SK-N-SH treated with all-trans-retinoic acid at 6 μM for 48 hours (cell line): ENCODE data around the gene SDR9C7.

ENCODE experiments used
- ARNTL ChIP-seq: fragments of 450-650 bp; formaldehyde crosslinking; IDR thresholded peaks from 2 replicates; pipeline ENCODE4 v1.5.0; 2020; ENCODE audit warnings: low read depth, mild to moderate bottlenecking, moderate library complexity, borderline replicate concordance
- CSDC2 ChIP-seq: fragments of 250-450 bp; sonication (Bioruptor Pico); IDR thresholded peaks from 2 replicates; pipeline ENCODE4 v1.5.0; 2020; ENCODE audit warnings: mild to moderate bottlenecking, moderate library complexity
- ESRRG ChIP-seq: fragments of 250-450 bp; sonication (Bioruptor Pico); IDR thresholded peaks from 2 replicates; pipeline ENCODE4 v1.6.1; 2021; ENCODE audit warnings: mild to moderate bottlenecking
- GLIS3 ChIP-seq: fragments of 250-450 bp; sonication (Bioruptor Pico); IDR thresholded peaks from 2 replicates; pipeline ENCODE4 v1.5.0; 2020; ENCODE audit warnings: mild to moderate bottlenecking, moderate library complexity
- OSR1 ChIP-seq: fragments of 250-450 bp; sonication (Bioruptor Pico); IDR thresholded peaks from 2 replicates; pipeline ENCODE4 v1.8.0; 2022; ENCODE audit warnings: moderate library complexity, mild to moderate bottlenecking, inconsistent platforms
- POU6F1 ChIP-seq: fragments of 250-450 bp; sonication (Bioruptor Pico); IDR thresholded peaks from 2 replicates; pipeline ENCODE4 v1.8.0; 2021; ENCODE audit warnings: low read depth, mild to moderate bottlenecking, moderate library complexity, borderline replicate concordance
- PPARA ChIP-seq: fragments of 250-450 bp; sonication (Bioruptor Pico); IDR thresholded peaks from 2 replicates; pipeline ENCODE4 v1.5.0; 2020; ENCODE audit warnings: mild to moderate bottlenecking, borderline replicate concordance
- RARB ChIP-seq: fragments of 250-450 bp; sonication (Bioruptor Pico); IDR thresholded peaks from 2 replicates; pipeline ENCODE4 v1.8.0; 2021; ENCODE audit warnings: mild to moderate bottlenecking, moderate library complexity
- SNAI2 ChIP-seq: fragments of 250-450 bp; sonication (Bioruptor Pico); IDR thresholded peaks from 2 replicates; pipeline ENCODE4 v1.5.0; 2020; ENCODE audit warnings: mild to moderate bottlenecking, moderate library complexity
- TCF4 ChIP-seq: fragments of 250-450 bp; sonication (Bioruptor Pico); IDR thresholded peaks from 2 replicates; pipeline ENCODE4 v1.8.0; 2021; ENCODE audit warnings: mild to moderate bottlenecking, moderate library complexity, borderline replicate concordance
- TOX ChIP-seq: fragments of 250-450 bp; sonication (Bioruptor Pico); IDR thresholded peaks from 2 replicates; pipeline ENCODE4 v1.8.0; 2021; ENCODE audit warnings: mild to moderate bottlenecking, moderate library complexity, borderline replicate concordance
- TF ChIP-seq, protein P1 (sequence below): fragments of 250-450 bp; sonication (Bioruptor Pico); IDR thresholded peaks from 2 replicates; pipeline ENCODE4 v1.5.1; 2020; ENCODE audit warnings: low read depth, mild to moderate bottlenecking, moderate library complexity
- TF ChIP-seq, protein P2 (sequence below): fragments of 250-450 bp; sonication (Bioruptor Pico); IDR thresholded peaks from 2 replicates; pipeline ENCODE4 v1.8.0; 2020; ENCODE audit warnings: mild to moderate bottlenecking, moderate library complexity, borderline replicate concordance

GRCh38 chr12:56948881-56949280 is 14.7 kb upstream of the SDR9C7 start:
- TF ChIP-seq, protein P1, sequence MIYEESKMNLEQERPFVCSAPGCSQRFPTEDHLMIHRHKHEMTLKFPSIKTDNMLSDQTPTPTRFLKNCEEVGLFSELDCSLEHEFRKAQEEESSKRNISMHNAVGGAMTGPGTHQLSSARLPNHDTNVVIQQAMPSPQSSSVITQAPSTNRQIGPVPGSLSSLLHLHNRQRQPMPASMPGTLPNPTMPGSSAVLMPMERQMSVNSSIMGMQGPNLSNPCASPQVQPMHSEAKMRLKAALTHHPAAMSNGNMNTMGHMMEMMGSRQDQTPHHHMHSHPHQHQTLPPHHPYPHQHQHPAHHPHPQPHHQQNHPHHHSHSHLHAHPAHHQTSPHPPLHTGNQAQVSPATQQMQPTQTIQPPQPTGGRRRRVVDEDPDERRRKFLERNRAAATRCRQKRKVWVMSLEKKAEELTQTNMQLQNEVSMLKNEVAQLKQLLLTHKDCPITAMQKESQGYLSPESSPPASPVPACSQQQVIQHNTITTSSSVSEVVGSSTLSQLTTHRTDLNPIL (CRISPR knock-in tag), result no peak
- TF ChIP-seq, protein P2, sequence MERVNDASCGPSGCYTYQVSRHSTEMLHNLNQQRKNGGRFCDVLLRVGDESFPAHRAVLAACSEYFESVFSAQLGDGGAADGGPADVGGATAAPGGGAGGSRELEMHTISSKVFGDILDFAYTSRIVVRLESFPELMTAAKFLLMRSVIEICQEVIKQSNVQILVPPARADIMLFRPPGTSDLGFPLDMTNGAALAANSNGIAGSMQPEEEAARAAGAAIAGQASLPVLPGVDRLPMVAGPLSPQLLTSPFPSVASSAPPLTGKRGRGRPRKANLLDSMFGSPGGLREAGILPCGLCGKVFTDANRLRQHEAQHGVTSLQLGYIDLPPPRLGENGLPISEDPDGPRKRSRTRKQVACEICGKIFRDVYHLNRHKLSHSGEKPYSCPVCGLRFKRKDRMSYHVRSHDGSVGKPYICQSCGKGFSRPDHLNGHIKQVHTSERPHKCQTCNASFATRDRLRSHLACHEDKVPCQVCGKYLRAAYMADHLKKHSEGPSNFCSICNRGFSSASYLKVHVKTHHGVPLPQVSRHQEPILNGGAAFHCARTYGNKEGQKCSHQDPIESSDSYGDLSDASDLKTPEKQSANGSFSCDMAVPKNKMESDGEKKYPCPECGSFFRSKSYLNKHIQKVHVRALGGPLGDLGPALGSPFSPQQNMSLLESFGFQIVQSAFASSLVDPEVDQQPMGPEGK (CRISPR knock-in tag), result no peak
- TF ChIP-seq SNAI2 (CRISPR knock-in tag), result no peak
- TF ChIP-seq RARB, result no peak
- no peak for TF ChIP-seq TCF4 (CRISPR knock-in tag)
- TF ChIP-seq PPARA (CRISPR knock-in tag), result no peak
- TF ChIP-seq TOX (CRISPR knock-in tag), result no peak
- TF ChIP-seq OSR1 (CRISPR knock-in tag), result no peak
- no peak for TF ChIP-seq POU6F1
- no peak for TF ChIP-seq GLIS3 (CRISPR knock-in tag)
- TF ChIP-seq CSDC2, result no peak
- TF ChIP-seq ARNTL (CRISPR knock-in tag), result no peak
- no peak for TF ChIP-seq ESRRG (CRISPR knock-in tag)
